B cell (primary cell): Measurements from ENCODE around the gene PIK3IP1.

ENCODE experiments used
- CTCF ChIP-seq: fragments of 200-600 bp; IDR thresholded peaks from one replicate; pipeline ENCODE4 v1.8.0; 2022; ENCODE audit warnings: antibody characterized with exemption, mild to moderate bottlenecking
- EZH2 ChIP-seq: IDR thresholded peaks from 2 replicates; pipeline ENCODE4 v1.6.1; 2012; ENCODE audit warnings: borderline replicate concordance, low read depth, mild to moderate bottlenecking, moderate library complexity, low read length; ENCODE audit not compliant: insufficient read depth, poor library complexity, severe bottlenecking

- TF ChIP-seq CTCF (no peak), EZH2 (no peak)
Observed at GRCh38 chr22:31334329-31334728, 42.0 kb upstream of the PIK3IP1 start.
